ENCODE results near the gene ATRNL1.
"Not testable (repeated sequence)": the region's sequence is repeated elsewhere in the genome, so short reads cannot be mapped to it uniquely, and the experiment has no call there.

ATRNL1 gene

DNA sequence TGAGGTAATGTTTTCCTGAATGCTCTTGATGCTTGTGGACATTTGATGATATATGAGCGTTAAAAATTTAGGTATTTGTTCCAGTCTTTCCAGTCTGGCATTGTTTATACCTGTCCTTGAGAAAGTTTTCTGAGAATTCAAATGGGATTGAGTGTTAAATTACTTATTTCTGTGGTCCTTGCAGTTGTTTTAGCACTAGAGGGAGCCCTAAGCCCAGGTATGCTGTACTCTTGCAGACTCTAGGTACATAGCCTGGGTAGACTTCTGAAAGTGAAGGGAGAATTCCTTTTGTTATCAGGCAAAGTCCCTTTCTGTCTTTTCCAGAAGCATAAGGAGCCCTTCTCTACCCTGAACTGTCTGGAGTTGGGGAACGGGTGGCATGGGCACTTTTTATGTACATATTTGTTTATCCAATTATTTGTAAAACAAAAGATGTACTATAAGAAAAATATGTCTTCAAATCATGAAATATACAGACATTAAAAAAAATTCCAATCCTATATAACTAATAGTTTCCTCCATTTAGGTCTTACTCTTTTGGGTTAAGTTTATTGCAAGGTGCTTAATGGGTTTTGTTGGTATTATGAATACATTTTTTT, 262.1 kb downstream of the ATRNL1 start:
- DNase-seq (ENCODE audit: low spot score): peak; percentile 43
- in situ Hi-C loops (cut with MboI; ENCODE audit: low sequenced_read_pairs, unreplicated experiment): no loop called here
- TF ChIP-seq, protein P1, sequence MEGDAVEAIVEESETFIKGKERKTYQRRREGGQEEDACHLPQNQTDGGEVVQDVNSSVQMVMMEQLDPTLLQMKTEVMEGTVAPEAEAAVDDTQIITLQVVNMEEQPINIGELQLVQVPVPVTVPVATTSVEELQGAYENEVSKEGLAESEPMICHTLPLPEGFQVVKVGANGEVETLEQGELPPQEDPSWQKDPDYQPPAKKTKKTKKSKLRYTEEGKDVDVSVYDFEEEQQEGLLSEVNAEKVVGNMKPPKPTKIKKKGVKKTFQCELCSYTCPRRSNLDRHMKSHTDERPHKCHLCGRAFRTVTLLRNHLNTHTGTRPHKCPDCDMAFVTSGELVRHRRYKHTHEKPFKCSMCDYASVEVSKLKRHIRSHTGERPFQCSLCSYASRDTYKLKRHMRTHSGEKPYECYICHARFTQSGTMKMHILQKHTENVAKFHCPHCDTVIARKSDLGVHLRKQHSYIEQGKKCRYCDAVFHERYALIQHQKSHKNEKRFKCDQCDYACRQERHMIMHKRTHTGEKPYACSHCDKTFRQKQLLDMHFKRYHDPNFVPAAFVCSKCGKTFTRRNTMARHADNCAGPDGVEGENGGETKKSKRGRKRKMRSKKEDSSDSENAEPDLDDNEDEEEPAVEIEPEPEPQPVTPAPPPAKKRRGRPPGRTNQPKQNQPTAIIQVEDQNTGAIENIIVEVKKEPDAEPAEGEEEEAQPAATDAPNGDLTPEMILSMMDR (IDR thresholded peaks at IDR 0.05; ENCODE audit: borderline replicate concordance, control extremely low read depth, extremely low read depth, insufficient read depth, missing control alignments): peak; percentile 60

DNA sequence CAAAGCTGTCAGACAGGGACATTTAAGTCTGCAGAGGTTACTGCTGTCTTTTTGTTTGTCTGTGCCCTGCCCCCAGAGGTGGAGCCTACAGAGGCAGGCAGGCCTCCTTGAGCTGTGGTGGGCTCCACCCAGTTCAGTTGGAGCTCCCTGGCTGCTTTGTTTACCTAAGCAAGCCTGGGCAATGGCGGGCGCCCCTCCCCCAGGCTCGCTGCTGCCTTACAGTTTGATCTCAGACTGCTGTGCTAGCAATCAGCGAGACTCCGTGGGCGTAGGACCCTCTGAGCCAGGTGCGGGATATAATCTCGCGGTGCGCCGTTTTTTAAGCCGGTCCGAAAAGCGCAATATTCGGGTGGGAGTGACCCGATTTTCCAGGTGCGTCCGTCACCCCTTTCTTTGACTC, 274.8 kb downstream of the ATRNL1 start:
- in situ Hi-C loops (cut with MboI; ENCODE audit: low sequenced_read_pairs, unreplicated experiment); DNase-seq (ENCODE audit: low spot score): not testable (repeated sequence)

DNA sequence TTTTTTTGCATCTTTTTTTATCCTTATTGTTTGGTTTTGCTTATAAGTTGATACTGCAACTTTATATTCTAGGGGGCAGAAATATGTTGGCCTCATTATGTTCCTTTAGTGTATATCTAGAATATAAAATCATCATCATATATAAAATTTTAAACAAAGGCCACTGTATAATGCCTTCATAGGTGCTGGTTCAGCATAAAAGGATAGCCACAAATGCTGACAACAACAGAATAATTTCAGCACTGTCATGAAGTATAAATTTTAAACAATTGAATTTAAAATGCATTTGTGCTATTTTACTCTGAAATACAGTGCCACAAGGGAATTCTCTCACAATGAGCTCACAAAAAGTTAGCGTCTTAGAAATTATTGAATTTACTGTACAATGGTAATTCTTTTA, 285.9 kb downstream of the ATRNL1 start:
- TF ChIP-seq, protein P1 (IDR thresholded peaks at IDR 0.05; ENCODE audit: borderline replicate concordance, control extremely low read depth, extremely low read depth, insufficient read depth, missing control alignments): no peak
- no peak for DNase-seq (ENCODE audit: low spot score)
- in situ Hi-C loops (cut with MboI; ENCODE audit: low sequenced_read_pairs, unreplicated experiment): no loop called here

DNA sequence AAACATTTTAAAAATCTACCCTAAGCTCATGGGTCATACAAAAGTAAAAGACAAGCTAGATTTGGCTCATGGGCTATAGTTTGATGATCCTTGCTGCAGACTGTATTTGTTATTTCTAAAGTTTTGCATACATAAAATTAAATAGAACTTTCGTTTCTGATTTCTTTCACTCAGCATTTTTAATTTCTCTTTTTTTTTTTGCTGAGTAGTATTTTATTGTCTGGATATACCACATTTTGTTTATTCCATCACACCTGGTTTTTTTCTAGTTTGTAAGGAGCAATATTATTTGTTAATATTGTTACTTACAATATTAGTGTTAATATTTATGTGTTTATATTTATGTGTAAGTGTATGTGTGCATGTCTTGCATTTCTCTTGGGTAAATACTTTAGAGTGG, 291.5 kb downstream of the ATRNL1 start:
- TF ChIP-seq, protein P1 (IDR thresholded peaks at IDR 0.05; ENCODE audit: borderline replicate concordance, control extremely low read depth, extremely low read depth, insufficient read depth, missing control alignments): no peak
- no peak for DNase-seq (ENCODE audit: low spot score)
- in situ Hi-C loops (cut with MboI; ENCODE audit: low sequenced_read_pairs, unreplicated experiment): no loop called here

DNA sequence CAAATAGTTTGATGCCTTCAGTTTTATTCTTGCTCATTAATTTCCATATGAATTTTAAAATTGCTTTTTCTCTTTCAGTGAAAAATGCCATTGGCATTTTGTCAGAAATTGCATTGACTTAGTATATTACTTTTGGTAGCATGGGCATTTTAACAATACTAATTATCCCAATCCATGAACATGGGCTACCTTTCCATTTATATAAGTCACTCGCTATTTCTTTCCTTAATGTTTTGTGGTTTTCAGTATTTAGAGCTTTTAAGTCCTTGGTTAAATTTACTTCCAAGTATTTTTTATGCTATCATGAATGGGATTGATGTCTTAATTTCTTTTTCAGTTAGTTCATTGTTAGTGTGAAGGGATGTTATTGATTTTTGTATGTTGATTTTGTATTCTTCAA, 297.4 kb downstream of the ATRNL1 start:
- DNase-seq (ENCODE audit: low spot score): no peak
- TF ChIP-seq, protein P1 (IDR thresholded peaks at IDR 0.05; ENCODE audit: borderline replicate concordance, control extremely low read depth, extremely low read depth, insufficient read depth, missing control alignments): no peak
- in situ Hi-C loops (cut with MboI; ENCODE audit: low sequenced_read_pairs, unreplicated experiment): no loop called here

DNA sequence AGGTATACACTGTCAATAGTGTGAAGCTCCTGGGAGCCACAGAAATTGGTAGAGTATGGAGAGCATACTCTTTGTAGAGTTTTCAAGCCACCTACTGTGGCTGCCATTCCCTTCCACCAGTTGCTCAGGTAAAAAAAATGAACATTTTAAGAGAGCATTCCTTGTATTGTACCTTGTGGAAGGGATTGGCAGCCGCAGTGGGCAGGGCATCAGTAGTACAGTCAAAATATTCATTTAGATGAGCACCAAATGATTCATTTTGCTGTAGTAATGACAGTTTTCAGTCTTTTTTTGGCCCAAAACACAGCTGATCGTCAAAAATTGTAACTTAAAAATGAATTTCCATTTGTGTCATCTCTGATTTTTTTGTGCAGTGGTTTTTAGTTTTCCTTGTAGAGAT, 304.9 kb downstream of the ATRNL1 start:
- TF ChIP-seq, protein P1 (IDR thresholded peaks at IDR 0.05; ENCODE audit: borderline replicate concordance, control extremely low read depth, extremely low read depth, insufficient read depth, missing control alignments): no peak
- in situ Hi-C loops (cut with MboI; ENCODE audit: low sequenced_read_pairs, unreplicated experiment): no loop called here
- no peak for DNase-seq (ENCODE audit: low spot score)

DNA sequence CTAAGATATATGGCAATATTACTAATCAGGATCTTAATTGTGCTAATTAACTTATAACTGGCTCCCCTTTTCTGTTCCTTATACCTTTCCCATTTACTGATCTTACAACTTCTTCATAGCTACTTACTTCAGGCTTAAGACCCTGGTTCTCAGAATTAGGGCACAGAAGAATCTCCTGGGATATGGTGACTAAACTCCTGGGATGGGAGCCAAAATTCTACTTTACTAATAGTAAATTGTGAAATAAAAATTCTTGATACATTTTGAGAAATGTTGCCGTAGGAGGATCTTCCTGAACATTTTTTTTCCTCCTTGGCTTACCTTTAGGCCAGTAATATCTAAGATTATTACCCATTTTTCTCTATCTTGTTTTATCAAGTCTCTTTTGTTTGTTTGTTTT, 309.5 kb downstream of the ATRNL1 start:
- in situ Hi-C loops (cut with MboI; ENCODE audit: low sequenced_read_pairs, unreplicated experiment): loop anchor here (25.0 kb wide), 1 partner anchor 240 kb away; no protein-coding TSS in a partner anchor
- TF ChIP-seq, protein P1 (IDR thresholded peaks at IDR 0.05; ENCODE audit: borderline replicate concordance, control extremely low read depth, extremely low read depth, insufficient read depth, missing control alignments): no peak
- DNase-seq (ENCODE audit: low spot score): no peak

DNA sequence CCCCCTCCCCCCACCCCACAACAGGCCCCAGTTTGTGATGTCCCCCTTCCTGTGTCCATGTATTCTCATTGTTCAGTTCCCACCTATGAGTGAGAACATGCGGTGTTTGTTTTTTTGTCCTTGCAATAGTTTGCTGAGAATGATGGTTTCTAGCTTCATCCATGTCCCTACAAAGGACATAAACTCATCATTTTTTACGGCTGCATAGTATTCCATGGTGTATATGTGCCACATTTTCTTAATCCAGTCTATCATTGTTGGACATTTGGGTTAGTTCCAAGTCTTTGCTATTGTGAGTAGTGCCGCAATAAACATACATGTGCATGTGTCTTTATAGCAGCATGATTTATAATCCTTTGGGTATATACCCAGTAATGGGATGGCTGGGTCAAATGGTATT, 312.7 kb downstream of the ATRNL1 start:
- in situ Hi-C loops (cut with MboI; ENCODE audit: low sequenced_read_pairs, unreplicated experiment): loop anchor here (25.0 kb wide), 1 partner anchor 244 kb away; no protein-coding TSS in a partner anchor
- DNase-seq (ENCODE audit: low spot score): not testable (repeated sequence)
